ENCODE results near the gene SRBD1. TPM values are rescaled to one million over a fixed set of nuclear protein-coding genes. Genes with fewer than 3 reads are reported as not detected.

SRBD1 gene
- polyA plus RNA-seq, 2 of the 4 experiments (the other 2 are of a cell fraction), result 11.0 to 13.7 TPM

DNA sequence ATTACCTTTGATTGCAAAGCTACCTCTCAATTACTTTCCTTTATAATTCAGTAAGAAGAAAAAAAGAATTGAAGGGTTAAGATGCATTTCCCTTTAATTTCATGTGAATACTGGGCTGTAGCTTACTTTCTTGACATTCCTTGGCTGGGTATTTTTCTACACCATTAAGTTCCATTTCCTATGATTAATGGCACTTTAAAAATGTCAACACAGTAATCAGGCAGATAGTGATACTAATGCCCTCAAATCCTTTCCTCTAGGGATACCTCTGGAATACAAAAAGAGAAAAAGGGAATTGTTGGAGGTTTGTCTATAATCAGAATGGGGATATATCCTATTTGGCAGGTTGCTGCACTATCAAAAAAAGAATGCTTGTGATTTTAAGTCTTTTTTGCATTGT lies 216.9 kb downstream of the SRBD1 start:
- DNase-seq (ENCODE audit: low read depth in 1 of 2, low spot score in 1 of 2) (no peak), FAIRE-seq (no peak), ATAC-seq (no peak)
- Histone ChIP-seq H3K27ac (no peak overlapping the region), H3K4me1 (no peaks in the 10 kb centered on the region), H3K9me3 (no peaks in the 10 kb centered on the region), H3K4me2 (no peak overlapping the region), H3K4me3 (no peak overlapping the region)
- ChIA-PET CTCF (interaction anchor here (1.0 kb wide), 1 partner anchor 55 kb away, joined by 3 read pairs; no protein-coding TSS in a partner anchor), POLR2A (no interaction called here)
- TF ChIP-seq MYC (IDR thresholded peaks at IDR 0.05; ENCODE audit: borderline replicate concordance, low read length) (no peak), PHF8 (IDR thresholded peaks at IDR 0.05; ENCODE audit: borderline replicate concordance, low read depth) (no peak), HOXA7 (CRISPR knock-in tag; IDR thresholded peaks at IDR 0.05) (no peak), FOSB (CRISPR knock-in tag; IDR thresholded peaks at IDR 0.05) (no peak), HMGXB4 (CRISPR knock-in tag; IDR thresholded peaks at IDR 0.05; ENCODE audit: borderline replicate concordance) (no peak), RAD21 (conservative IDR thresholded peaks at IDR 0.05 in 1 of 2, IDR thresholded peaks at IDR 0.05 in 1 of 2) (no peak), E2F6 (IDR thresholded peaks at IDR 0.05; ENCODE audit: borderline replicate concordance, low read depth) (no peak), CBX2 (IDR thresholded peaks at IDR 0.05; ENCODE audit: borderline replicate concordance, low read depth) (no peak), HDAC2 (IDR thresholded peaks at IDR 0.05) (no peak), HEYL (CRISPR knock-in tag; IDR thresholded peaks at IDR 0.05) (no peak), SREBF2 (IDR thresholded peaks at IDR 0.05) (no peak), FOXS1 (CRISPR knock-in tag; IDR thresholded peaks at IDR 0.05) (no peak), HOXB13 (CRISPR knock-in tag; IDR thresholded peaks at IDR 0.05; ENCODE audit: low read depth) (no peak), BHLHE40 (IDR thresholded peaks at IDR 0.05; ENCODE audit: low read depth, low read length) (no peak), MAFK (IDR thresholded peaks at IDR 0.05; ENCODE audit: partially characterized antibody) (no peak), EP300 (IDR thresholded peaks at IDR 0.05) (no peak)
- TF ChIP-seq, protein P1, sequence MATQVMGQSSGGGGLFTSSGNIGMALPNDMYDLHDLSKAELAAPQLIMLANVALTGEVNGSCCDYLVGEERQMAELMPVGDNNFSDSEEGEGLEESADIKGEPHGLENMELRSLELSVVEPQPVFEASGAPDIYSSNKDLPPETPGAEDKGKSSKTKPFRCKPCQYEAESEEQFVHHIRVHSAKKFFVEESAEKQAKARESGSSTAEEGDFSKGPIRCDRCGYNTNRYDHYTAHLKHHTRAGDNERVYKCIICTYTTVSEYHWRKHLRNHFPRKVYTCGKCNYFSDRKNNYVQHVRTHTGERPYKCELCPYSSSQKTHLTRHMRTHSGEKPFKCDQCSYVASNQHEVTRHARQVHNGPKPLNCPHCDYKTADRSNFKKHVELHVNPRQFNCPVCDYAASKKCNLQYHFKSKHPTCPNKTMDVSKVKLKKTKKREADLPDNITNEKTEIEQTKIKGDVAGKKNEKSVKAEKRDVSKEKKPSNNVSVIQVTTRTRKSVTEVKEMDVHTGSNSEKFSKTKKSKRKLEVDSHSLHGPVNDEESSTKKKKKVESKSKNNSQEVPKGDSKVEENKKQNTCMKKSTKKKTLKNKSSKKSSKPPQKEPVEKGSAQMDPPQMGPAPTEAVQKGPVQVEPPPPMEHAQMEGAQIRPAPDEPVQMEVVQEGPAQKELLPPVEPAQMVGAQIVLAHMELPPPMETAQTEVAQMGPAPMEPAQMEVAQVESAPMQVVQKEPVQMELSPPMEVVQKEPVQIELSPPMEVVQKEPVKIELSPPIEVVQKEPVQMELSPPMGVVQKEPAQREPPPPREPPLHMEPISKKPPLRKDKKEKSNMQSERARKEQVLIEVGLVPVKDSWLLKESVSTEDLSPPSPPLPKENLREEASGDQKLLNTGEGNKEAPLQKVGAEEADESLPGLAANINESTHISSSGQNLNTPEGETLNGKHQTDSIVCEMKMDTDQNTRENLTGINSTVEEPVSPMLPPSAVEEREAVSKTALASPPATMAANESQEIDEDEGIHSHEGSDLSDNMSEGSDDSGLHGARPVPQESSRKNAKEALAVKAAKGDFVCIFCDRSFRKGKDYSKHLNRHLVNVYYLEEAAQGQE (IDR thresholded peaks at IDR 0.05), result no peak
- TF ChIP-seq, protein P2, sequence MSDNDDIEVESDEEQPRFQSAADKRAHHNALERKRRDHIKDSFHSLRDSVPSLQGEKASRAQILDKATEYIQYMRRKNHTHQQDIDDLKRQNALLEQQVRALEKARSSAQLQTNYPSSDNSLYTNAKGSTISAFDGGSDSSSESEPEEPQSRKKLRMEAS (IDR thresholded peaks at IDR 0.05), result no peak
- TF ChIP-seq, protein P3, sequence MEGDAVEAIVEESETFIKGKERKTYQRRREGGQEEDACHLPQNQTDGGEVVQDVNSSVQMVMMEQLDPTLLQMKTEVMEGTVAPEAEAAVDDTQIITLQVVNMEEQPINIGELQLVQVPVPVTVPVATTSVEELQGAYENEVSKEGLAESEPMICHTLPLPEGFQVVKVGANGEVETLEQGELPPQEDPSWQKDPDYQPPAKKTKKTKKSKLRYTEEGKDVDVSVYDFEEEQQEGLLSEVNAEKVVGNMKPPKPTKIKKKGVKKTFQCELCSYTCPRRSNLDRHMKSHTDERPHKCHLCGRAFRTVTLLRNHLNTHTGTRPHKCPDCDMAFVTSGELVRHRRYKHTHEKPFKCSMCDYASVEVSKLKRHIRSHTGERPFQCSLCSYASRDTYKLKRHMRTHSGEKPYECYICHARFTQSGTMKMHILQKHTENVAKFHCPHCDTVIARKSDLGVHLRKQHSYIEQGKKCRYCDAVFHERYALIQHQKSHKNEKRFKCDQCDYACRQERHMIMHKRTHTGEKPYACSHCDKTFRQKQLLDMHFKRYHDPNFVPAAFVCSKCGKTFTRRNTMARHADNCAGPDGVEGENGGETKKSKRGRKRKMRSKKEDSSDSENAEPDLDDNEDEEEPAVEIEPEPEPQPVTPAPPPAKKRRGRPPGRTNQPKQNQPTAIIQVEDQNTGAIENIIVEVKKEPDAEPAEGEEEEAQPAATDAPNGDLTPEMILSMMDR (IDR thresholded peaks at IDR 0.05), result no peak

- FAIRE-seq (no peak), ATAC-seq (no peak), DNase-seq (ENCODE audit: low read depth in 1 of 2, low spot score in 1 of 2) (no peak)
- ChIA-PET POLR2A (no interaction called here), CTCF (no interaction called here)
- Histone ChIP-seq H3K4me2 (no peak overlapping the region), H3K4me3 (no peak overlapping the region), H3K27ac (no peak overlapping the region), H3K9me3 (no peaks in the 10 kb centered on the region), H3K4me1 (no peaks in the 10 kb centered on the region)
- TF ChIP-seq BHLHE40 (IDR thresholded peaks at IDR 0.05; ENCODE audit: low read depth, low read length) (no peak), NPAS2 (CRISPR knock-in tag; IDR thresholded peaks at IDR 0.05; ENCODE audit: borderline replicate concordance) (no peak), HOXB5 (CRISPR knock-in tag; IDR thresholded peaks at IDR 0.05) (no peak), KDM5A (IDR thresholded peaks at IDR 0.05) (no peak), FOSL2 (IDR thresholded peaks at IDR 0.05) (no peak), FOSL2 (CRISPR knock-in tag; IDR thresholded peaks at IDR 0.05) (no peak), RNF2 (IDR thresholded peaks at IDR 0.05; ENCODE audit: borderline replicate concordance, low read depth) (no peak), CHD4 (IDR thresholded peaks at IDR 0.05; ENCODE audit: borderline replicate concordance) (no peak), RFX5 (IDR thresholded peaks at IDR 0.05) (no peak), CHD2 (IDR thresholded peaks at IDR 0.05; ENCODE audit: low read length, partially characterized antibody) (no peak), JUNB (IDR thresholded peaks at IDR 0.05) (no peak), TP53 (CRISPR knock-in tag; IDR thresholded peaks at IDR 0.05) (no peak), FOXS1 (CRISPR knock-in tag; IDR thresholded peaks at IDR 0.05) (no peak)
- TF ChIP-seq, protein P4, sequence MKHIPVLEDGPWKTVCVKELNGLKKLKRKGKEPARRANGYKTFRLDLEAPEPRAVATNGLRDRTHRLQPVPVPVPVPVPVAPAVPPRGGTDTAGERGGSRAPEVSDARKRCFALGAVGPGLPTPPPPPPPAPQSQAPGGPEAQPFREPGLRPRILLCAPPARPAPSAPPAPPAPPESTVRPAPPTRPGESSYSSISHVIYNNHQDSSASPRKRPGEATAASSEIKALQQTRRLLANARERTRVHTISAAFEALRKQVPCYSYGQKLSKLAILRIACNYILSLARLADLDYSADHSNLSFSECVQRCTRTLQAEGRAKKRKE (CRISPR knock-in tag; IDR thresholded peaks at IDR 0.05; ENCODE audit: low read depth), result no peak
Observed at GRCh38 chr2:45391866-45392265, 219.2 kb downstream of the SRBD1 start.
